ENCODE data around the gene PTGER4. TPM values are rescaled to one million over a fixed set of nuclear protein-coding genes. Genes with fewer than 3 reads are reported as not detected.

The PTGER4 gene
- total and polyA plus RNA-seq, 9 donors, result 0.66 to 8.8 (median 2.8) TPM

DNA sequence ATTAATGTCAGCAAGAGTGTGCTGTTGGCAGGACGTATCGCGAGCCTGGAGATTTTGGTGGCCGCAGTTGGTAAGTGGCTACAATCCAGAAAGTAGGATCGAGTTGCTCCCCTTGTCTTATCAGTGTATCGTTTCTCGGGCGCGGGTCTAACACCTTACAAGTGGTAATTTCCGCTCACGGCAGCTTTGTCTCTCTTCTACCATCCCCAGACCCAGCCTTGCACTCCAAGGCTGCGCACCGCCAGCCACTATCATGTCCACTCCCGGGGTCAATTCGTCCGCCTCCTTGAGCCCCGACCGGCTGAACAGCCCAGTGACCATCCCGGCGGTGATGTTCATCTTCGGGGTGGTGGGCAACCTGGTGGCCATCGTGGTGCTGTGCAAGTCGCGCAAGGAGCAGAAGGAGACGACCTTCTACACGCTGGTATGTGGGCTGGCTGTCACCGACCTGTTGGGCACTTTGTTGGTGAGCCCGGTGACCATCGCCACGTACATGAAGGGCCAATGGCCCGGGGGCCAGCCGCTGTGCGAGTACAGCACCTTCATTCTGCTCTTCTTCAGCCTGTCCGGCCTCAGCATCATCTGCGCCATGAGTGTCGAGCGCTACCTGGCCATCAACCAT lies 1.1 kb downstream of the PTGER4 start:
- H3K36me3 ChIP-seq, result no peaks in the 10 kb centered on the region
- H3K9me3 ChIP-seq, result no peaks in the 10 kb centered on the region
- intact Hi-C loops (cut with DNase I), result loop anchor here in 3 of 4 donors (10.0 kb wide), 4 partner anchors 726 to 1106 kb away; no protein-coding TSS in a partner anchor
- peak overlapping the region; percentile 63 for H3K4me3 ChIP-seq
- TF ChIP-seq EP300 (IDR thresholded peaks at IDR 0.05), result no peak
- TF ChIP-seq, protein P1, sequence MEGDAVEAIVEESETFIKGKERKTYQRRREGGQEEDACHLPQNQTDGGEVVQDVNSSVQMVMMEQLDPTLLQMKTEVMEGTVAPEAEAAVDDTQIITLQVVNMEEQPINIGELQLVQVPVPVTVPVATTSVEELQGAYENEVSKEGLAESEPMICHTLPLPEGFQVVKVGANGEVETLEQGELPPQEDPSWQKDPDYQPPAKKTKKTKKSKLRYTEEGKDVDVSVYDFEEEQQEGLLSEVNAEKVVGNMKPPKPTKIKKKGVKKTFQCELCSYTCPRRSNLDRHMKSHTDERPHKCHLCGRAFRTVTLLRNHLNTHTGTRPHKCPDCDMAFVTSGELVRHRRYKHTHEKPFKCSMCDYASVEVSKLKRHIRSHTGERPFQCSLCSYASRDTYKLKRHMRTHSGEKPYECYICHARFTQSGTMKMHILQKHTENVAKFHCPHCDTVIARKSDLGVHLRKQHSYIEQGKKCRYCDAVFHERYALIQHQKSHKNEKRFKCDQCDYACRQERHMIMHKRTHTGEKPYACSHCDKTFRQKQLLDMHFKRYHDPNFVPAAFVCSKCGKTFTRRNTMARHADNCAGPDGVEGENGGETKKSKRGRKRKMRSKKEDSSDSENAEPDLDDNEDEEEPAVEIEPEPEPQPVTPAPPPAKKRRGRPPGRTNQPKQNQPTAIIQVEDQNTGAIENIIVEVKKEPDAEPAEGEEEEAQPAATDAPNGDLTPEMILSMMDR (IDR thresholded peaks at IDR 0.05), result no peak
- no peak for TF ChIP-seq POLR2A (IDR thresholded peaks at IDR 0.05)
- peak in 2 of 5 donors; percentile 16 for DNase-seq
- 8 to 12% (median 10%) methylated on average over 34 to 37 of the region's 37 CpGs for WGBS, 3 donors
- peaks cover 9% of the 10 kb centered on the region for H3K4me1 ChIP-seq (ENCODE audit: insufficient read depth)
- H3K27me3 ChIP-seq, result no peaks in the 10 kb centered on the region
- H3K27ac ChIP-seq, result no peak overlapping the region

DNA sequence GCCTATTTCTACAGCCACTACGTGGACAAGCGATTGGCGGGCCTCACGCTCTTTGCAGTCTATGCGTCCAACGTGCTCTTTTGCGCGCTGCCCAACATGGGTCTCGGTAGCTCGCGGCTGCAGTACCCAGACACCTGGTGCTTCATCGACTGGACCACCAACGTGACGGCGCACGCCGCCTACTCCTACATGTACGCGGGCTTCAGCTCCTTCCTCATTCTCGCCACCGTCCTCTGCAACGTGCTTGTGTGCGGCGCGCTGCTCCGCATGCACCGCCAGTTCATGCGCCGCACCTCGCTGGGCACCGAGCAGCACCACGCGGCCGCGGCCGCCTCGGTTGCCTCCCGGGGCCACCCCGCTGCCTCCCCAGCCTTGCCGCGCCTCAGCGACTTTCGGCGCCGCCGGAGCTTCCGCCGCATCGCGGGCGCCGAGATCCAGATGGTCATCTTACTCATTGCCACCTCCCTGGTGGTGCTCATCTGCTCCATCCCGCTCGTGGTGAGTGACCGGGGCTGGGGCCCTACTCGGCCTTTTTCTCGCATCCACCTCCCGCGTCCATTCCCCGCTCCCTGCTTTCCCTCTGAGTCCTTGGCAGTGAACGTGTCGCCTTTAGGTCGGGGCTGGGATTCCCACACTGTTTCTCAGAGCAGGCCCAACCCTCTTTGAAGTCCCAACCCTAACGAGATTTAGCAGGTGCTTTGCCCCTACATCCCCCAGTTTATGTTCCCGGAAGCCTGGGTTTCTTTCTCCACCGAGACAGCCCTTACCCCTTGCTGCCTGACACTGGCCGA lies 1.8 kb downstream of the PTGER4 start:
- H3K4me1 ChIP-seq (ENCODE audit: insufficient read depth), result peaks cover 9% of the 10 kb centered on the region
- no peaks in the 10 kb centered on the region for H3K27me3 ChIP-seq
- no peak for DNase-seq
- H3K4me3 ChIP-seq, result peak overlapping the region; percentile 63
- intact Hi-C loops (cut with DNase I), result loop anchor here in 3 of 4 donors (10.0 kb wide), 4 partner anchors 727 to 1107 kb away; no protein-coding TSS in a partner anchor
- no peak overlapping the region for H3K27ac ChIP-seq
- H3K9me3 ChIP-seq, result no peaks in the 10 kb centered on the region
- 10 to 25% (median 11%) methylated on average over 49 to 67 of the region's 67 CpGs for WGBS, 3 donors
- H3K36me3 ChIP-seq, result no peaks in the 10 kb centered on the region
- TF ChIP-seq EP300 (IDR thresholded peaks at IDR 0.05) (no peak), POLR2A (IDR thresholded peaks at IDR 0.05) (no peak)
- TF ChIP-seq, protein P1 (IDR thresholded peaks at IDR 0.05), result no peak

DNA sequence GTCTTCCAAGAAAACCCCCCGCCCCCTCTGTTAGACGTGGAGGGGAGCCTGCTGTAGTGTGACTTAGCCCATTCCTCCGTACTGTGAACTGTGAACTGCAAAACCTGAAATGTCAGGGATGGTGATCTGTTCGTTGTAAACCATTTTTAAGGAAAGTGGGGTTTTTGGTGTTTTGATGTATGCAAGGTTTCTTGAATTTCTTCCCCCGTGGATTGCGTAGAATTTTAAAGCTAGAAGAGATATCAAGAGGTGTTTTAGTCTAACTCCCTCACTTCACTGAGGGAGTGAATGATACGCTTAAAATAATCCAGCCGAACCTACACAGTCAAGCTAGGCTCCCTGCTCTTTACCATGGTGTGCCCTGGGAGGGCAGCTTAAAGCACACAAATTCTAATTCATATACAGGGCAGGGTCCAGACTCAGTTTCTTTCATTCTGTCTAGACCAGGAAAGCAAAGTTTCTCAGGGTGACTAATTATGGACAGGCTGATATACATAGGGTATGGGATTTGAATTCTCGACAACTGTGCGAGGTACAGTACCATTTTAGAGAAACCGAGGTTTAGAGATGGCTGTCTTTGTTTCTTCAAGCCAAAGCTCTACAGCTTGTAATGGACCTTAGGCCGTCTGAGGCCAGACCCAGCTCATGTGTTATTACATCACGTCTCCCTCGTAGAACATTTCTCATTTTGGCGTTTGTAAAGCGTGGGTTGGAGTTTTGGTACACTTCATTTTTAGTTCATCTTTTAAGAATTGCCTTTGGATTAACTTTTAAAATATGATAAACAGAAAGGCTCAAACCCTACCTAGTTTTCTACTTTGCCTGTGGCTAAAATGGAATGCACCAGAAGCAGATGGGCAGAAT lies 2.7 kb downstream of the PTGER4 start:
- intact Hi-C loops (cut with DNase I), result loop anchor here in 3 of 4 donors (10.0 kb wide), 4 partner anchors 728 to 1108 kb away; no protein-coding TSS in a partner anchor
- DNase-seq, result no peak
- Histone ChIP-seq H3K27ac (no peak overlapping the region), H3K27me3 (no peaks in the 10 kb centered on the region), H3K9me3 (no peaks in the 10 kb centered on the region), H3K4me3 (peak overlapping the region; percentile 63), H3K4me1 (ENCODE audit: insufficient read depth) (peaks cover 9% of the 10 kb centered on the region), H3K36me3 (no peaks in the 10 kb centered on the region)
- TF ChIP-seq, protein P1 (IDR thresholded peaks at IDR 0.05), result no peak
- no peak for TF ChIP-seq POLR2A (IDR thresholded peaks at IDR 0.05)
- 75 to 81% (median 81%) methylated on average over 16 of the region's 16 CpGs for WGBS, 3 donors

DNA sequence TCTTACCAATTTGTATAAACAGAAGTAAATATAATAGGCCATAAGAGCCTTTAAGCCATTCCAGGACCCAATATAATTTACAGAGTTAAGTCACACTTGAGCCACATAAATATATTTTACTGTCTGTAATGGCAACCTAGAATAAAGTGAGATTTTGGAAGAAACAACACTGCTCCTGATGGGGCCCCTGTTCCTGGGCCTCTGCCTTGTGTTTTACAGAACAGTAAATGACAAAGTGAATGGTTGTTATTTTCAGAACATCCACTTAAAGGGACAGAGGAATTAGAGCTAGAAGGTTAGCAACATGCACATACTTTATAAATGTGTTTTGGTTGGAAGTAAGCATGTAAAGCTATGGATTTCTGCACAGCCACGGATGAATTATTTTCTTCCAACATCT lies 3.6 kb downstream of the PTGER4 start:
- no peak overlapping the region for H3K27ac ChIP-seq
- H3K36me3 ChIP-seq, result no peaks in the 10 kb centered on the region
- no peaks in the 10 kb centered on the region for H3K9me3 ChIP-seq
- DNase-seq, result no peak
- intact Hi-C loops (cut with DNase I), result loop anchor here in 3 of 4 donors (10.0 kb wide), 4 partner anchors 729 to 1109 kb away; no protein-coding TSS in a partner anchor
- H3K4me1 ChIP-seq (ENCODE audit: insufficient read depth), result peaks cover 9% of the 10 kb centered on the region
- WGBS, 3 donors, result 75 to 81% (median 81%) methylated on average over 1 of the region's 1 CpG
- TF ChIP-seq POLR2A (IDR thresholded peaks at IDR 0.05) (no peak), EP300 (IDR thresholded peaks at IDR 0.05) (no peak)
- TF ChIP-seq, protein P1 (IDR thresholded peaks at IDR 0.05), result no peak
- H3K4me3 ChIP-seq, result no peak overlapping the region
- H3K27me3 ChIP-seq, result no peaks in the 10 kb centered on the region
